ENCODE measurements around the gene GNLY. TPM values are rescaled to one million over a fixed set of nuclear protein-coding genes. Genes with fewer than 3 reads are reported as not detected.

The GNLY gene
- 10 to 100 TPM in 1 of 9 donors, 1 to 10 TPM in 4, under 1 TPM in 2, not detected in 2; 0.29 to 47.1 (median 2.1) TPM for total RNA-seq
- 1 to 10 TPM; 1.3 to 2.3 TPM for polyA plus RNA-seq
- long read RNA-seq, donor 1: 0 reads
- long read RNA-seq, donor 2, partial matches to known transcripts: 0 of 1 reads
- long read RNA-seq, donor 2, other reads (novel, unspliced or antisense): 1 of 1 reads
- long read RNA-seq, donor 3: 0 reads

DNA sequence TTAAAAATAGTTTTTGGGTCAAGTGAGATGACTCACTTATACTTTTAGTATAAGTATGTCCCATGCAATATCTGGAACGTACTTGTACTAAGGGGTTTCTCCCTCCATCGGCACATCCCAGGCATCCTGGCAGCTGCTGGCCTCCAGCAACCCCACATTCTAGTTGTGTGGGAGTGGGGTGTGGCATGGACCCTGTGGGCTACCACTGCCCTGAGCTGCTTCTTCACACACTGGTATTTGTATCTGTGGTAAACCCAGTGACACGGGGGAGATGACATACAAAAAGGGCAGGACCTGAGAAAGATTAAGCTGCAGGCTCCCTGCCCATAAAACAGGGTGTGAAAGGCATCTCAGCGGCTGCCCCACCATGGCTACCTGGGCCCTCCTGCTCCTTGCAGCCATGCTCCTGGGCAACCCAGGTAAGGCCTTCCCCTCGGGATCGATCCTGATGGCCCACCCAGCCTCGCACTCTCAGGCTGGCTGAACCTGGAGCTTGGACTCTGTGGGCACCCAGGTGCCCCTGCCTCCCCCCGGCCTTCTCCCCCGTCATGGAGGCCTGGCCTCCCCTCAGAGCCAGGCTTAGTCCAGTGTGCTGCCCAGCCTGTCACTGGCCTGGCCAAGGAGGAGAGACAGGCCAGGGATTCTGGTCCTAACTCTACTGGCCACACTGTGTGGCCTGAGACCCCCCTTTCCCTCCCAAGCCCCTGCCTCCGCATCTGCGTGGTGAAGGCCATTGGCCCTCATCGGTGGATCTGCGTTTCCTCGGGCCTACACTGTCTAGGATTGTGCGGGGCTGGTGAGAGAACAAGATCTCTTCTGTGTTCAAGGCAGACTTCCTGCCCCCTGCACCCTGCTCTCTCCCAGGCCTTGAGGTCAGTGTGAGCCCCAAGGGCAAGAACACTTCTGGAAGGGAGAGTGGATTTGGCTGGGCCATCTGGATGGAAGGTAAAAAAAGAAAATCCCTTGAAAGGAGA, at the start of gene GNLY:
Gene GNLY (plus strand): TSS at position 307 of the 974 bp plus-strand sequence. CDS start 61 bp downstream, at position 368.
- Histone ChIP-seq H3K9me3 (no peaks in the 10 kb centered on the region), H3K27ac (peak within 1 kb of the TSS in 1 of 12 donors; percentile 61), H3K4me1 (peaks cover 0 to 5% (median 0%) of the 10 kb centered on the region in 12 donors), H3K36me3 (no peaks in the 10 kb centered on the region), H3K27me3 (no peaks in the 10 kb centered on the region), H3K4me3 (peak within 1 kb of the TSS in 1 of 12 donors; percentile 39)
- intact Hi-C loops (cut with DNase I): no loop called here
- DNase-seq (no peak), ATAC-seq (no peak)
- no peak for TF ChIP-seq POLR2A (IDR thresholded peaks at IDR 0.05)
- TF ChIP-seq, protein P1, sequence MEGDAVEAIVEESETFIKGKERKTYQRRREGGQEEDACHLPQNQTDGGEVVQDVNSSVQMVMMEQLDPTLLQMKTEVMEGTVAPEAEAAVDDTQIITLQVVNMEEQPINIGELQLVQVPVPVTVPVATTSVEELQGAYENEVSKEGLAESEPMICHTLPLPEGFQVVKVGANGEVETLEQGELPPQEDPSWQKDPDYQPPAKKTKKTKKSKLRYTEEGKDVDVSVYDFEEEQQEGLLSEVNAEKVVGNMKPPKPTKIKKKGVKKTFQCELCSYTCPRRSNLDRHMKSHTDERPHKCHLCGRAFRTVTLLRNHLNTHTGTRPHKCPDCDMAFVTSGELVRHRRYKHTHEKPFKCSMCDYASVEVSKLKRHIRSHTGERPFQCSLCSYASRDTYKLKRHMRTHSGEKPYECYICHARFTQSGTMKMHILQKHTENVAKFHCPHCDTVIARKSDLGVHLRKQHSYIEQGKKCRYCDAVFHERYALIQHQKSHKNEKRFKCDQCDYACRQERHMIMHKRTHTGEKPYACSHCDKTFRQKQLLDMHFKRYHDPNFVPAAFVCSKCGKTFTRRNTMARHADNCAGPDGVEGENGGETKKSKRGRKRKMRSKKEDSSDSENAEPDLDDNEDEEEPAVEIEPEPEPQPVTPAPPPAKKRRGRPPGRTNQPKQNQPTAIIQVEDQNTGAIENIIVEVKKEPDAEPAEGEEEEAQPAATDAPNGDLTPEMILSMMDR (IDR thresholded peaks at IDR 0.05): no peak
- 93 to 98% (median 94%) methylated on average over 9 to 15 of the region's 15 CpGs for WGBS, 4 donors

DNA sequence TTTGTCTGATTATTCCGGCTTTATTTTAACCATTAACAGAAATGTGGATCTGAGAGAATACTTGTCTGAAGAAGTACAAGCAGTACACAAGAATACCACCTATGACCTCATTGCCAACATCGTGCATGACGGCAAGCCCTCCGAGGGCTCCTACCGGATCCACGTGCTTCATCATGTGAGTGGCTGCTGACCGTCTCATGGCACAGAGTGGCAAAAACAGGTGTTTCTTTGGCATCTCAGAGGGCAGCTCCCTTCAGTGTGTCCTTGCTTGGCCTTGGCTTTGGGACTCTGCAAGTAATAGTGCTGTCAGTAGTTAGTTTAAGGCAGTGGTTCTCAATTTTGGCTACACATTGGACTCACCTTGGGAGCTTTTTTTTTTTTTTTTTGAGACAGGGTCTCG, 49.2 kb upstream of the GNLY start:
- Histone ChIP-seq H3K27me3 (no peaks in the 10 kb centered on the region), H3K27ac (no peak overlapping the region), H3K36me3 (peaks cover 0 to 100% (median 100%) of the 10 kb centered on the region in 9 donors), H3K9me3 (no peaks in the 10 kb centered on the region), H3K4me1 (peaks cover 0 to 16% (median 11%) of the 10 kb centered on the region in 12 donors), H3K4me3 (no peak overlapping the region)
- WGBS, 4 donors: 90 to 97% (median 95%) methylated on average over 8 of the region's 8 CpGs
- DNase-seq (no peak), ATAC-seq (no peak)
- intact Hi-C loops (cut with DNase I): loop anchor here in 6 of 10 donors (5.0 to 10.0 kb wide), 4 partner anchors 60 to 172 kb away; no protein-coding TSS in a partner anchor
- TF ChIP-seq, protein P1 (IDR thresholded peaks at IDR 0.05): no peak
- no peak for TF ChIP-seq POLR2A (IDR thresholded peaks at IDR 0.05)

DNA sequence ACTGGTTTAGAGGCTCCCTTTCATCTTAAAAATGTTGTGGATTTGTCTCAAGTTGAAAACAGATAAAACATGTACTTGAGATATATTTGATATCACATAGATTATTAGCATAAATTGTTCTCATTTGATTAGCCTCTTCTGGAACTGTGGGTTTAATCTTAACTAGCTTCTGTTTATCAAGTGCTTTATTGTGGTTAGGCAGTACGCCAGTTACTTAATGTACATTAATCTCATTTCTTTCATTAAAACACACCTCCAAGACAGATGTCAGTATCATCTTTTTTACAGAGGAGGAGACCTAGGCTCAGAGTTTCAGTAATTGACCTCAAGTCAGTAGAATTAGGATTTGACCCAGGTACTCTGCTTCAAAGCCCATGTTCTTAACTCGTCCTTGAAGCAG, 48.0 kb upstream of the GNLY start:
- peaks cover 0 to 100% (median 100%) of the 10 kb centered on the region in 9 donors for H3K36me3 ChIP-seq
- 90 to 96% (median 95%) methylated on average over 2 of the region's 2 CpGs for WGBS, 4 donors
- no peak overlapping the region for H3K4me3 ChIP-seq
- ATAC-seq (no peak), DNase-seq (no peak)
- H3K27me3 ChIP-seq: no peaks in the 10 kb centered on the region
- H3K4me1 ChIP-seq: peaks cover 0 to 16% (median 11%) of the 10 kb centered on the region in 12 donors
- TF ChIP-seq, protein P1 (IDR thresholded peaks at IDR 0.05): no peak
- TF ChIP-seq POLR2A (IDR thresholded peaks at IDR 0.05): no peak
- H3K27ac ChIP-seq: no peak overlapping the region
- intact Hi-C loops (cut with DNase I): loop anchor here in 4 of 10 donors (5.0 to 10.0 kb wide), 2 partner anchors 59 to 61 kb away; no protein-coding TSS in a partner anchor
- no peaks in the 10 kb centered on the region for H3K9me3 ChIP-seq
